ENCODE measurements around the gene RARB.

DNA sequence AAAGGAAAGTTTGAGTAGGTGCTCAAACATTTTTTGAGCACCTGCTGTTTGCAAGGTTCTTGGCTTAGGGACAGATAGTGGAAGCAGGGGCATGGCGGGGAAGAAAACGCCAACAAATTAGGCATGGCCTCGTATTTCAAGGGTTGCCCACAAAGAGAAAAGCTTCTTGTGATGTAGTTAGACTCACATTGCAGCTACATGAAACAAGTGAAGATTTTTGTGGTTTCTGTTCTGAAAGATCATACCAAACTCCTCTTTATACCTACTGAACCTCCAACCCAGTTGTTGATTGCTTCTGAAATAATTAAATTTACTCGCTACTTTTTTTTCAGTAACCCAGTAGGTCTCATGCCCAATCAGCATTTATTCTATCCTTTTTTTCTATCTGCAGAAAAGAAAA is 23.5 kb upstream of the RARB start:
- TF ChIP-seq POLR2A (IDR thresholded peaks at IDR 0.05) = no peak
- TF ChIP-seq, protein P1, sequence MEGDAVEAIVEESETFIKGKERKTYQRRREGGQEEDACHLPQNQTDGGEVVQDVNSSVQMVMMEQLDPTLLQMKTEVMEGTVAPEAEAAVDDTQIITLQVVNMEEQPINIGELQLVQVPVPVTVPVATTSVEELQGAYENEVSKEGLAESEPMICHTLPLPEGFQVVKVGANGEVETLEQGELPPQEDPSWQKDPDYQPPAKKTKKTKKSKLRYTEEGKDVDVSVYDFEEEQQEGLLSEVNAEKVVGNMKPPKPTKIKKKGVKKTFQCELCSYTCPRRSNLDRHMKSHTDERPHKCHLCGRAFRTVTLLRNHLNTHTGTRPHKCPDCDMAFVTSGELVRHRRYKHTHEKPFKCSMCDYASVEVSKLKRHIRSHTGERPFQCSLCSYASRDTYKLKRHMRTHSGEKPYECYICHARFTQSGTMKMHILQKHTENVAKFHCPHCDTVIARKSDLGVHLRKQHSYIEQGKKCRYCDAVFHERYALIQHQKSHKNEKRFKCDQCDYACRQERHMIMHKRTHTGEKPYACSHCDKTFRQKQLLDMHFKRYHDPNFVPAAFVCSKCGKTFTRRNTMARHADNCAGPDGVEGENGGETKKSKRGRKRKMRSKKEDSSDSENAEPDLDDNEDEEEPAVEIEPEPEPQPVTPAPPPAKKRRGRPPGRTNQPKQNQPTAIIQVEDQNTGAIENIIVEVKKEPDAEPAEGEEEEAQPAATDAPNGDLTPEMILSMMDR (IDR thresholded peaks at IDR 0.05) = no peak

Data from breast epithelium (tissue), 3 donors.